Lower leg skin (tissue), 4 donors: ENCODE results near the gene LRIG3. TPM values are rescaled to one million over a fixed set of nuclear protein-coding genes. Genes with fewer than 3 reads are reported as not detected.

Source experiments
- DNase-seq, 2 donors: peaks; one replicate each; pipeline ENCODE4 v3.0.0-alpha.2; 2019; ENCODE audit warnings: low spot score in 2 of 2
- H3K4me3 ChIP-seq: fragments of 200-600 bp; sonication (generic); 2 replicates; pipeline ENCODE4 v1.5.1; 2017; ENCODE audit warnings: mild to moderate bottlenecking, low read depth; ENCODE audit not compliant: poor library complexity, severe bottlenecking
- POLR2A ChIP-seq, 2 donors: fragments of 450-650 bp; IDR thresholded peaks; one replicate each; pipeline ENCODE4 v1.6.1; 2016 to 2017; ENCODE audit warnings: antibody characterized with exemption in 2 of 2, mild to moderate bottlenecking in 1 of 2, moderate library complexity in 1 of 2
- WGBS, 2 donors: methylation state at CpG; one replicate each; pipeline ENCODE4 v1.1.5; 2018; 5-methylcytosine and 5-hydroxymethylcytosine counted together
- intact Hi-C: fragments of 100-400 bp; cut with DNase I; formaldehyde crosslinking; loops from one replicate; pipeline ENCODE4 v1.15.0; 2023; ENCODE audit warnings: low total_unique reads
- total RNA-seq, 4 donors: library from RNA; depleted of rRNA; stranded (reverse); fragments of >200 nt; gene quantifications; one replicate each; pipeline ENCODE4 v1.1.0, GENCODE V29; 2016
- TF ChIP-seq, protein P1 (sequence below), 3 donors: fragments of 450-650 bp; IDR thresholded peaks; one replicate each; pipeline ENCODE4 v1.5.1; 2016; ENCODE audit warnings: antibody characterized with exemption in 3 of 3, mild to moderate bottlenecking in 3 of 3, moderate library complexity in 2 of 3

The LRIG3 gene
- total RNA-seq, 4 donors from 2014 or later: 87.7 to 134 (median 117) TPM

DNA sequence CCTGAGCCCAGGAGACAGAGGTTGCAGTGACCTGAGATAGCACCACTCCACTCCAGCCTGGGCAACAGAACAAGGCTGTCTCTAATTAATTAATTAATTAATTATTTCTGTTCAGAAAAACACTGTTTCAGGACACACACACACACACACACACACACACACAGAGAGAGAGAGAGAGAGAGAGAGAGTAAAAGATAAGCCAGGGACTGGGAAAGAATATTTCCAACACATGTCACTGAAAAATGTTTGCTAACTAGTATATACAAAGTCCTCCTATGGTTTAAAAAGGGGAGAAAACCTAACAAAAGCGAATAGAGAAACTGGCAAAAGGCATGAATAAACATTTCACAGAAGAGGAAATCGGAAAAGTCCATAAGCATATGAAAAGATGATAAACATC, 18.1 kb upstream of the LRIG3 start:
- no peak for TF ChIP-seq POLR2A (IDR thresholded peaks at IDR 0.05)
- TF ChIP-seq, protein P1, sequence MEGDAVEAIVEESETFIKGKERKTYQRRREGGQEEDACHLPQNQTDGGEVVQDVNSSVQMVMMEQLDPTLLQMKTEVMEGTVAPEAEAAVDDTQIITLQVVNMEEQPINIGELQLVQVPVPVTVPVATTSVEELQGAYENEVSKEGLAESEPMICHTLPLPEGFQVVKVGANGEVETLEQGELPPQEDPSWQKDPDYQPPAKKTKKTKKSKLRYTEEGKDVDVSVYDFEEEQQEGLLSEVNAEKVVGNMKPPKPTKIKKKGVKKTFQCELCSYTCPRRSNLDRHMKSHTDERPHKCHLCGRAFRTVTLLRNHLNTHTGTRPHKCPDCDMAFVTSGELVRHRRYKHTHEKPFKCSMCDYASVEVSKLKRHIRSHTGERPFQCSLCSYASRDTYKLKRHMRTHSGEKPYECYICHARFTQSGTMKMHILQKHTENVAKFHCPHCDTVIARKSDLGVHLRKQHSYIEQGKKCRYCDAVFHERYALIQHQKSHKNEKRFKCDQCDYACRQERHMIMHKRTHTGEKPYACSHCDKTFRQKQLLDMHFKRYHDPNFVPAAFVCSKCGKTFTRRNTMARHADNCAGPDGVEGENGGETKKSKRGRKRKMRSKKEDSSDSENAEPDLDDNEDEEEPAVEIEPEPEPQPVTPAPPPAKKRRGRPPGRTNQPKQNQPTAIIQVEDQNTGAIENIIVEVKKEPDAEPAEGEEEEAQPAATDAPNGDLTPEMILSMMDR (IDR thresholded peaks at IDR 0.05): no peak
- intact Hi-C loops: no loop called here
- WGBS, 2 donors: 86 to 98% methylated on average over 2 of the region's 2 CpGs
- H3K4me3 ChIP-seq: no peak overlapping the region
- no peak for DNase-seq

DNA sequence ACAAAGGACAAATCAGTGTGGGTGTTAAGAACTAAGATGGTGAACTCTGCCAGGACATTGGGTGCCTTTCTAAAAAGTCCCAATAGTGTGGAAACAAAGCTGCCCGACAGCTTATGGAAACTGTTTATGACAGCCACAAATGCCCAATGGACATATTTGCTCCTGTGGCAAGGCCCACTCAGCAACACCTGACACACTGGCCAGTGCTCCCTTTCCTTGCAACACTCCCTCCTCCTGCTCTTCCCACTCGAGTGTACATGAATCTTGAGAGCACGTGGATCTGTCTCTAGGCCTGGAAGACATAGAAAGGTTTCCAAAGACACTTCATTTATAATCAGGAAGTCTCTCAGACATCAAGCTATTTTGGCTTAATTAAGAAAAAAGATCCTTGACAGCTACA, 14.2 kb upstream of the LRIG3 start:
- no peak for TF ChIP-seq POLR2A (IDR thresholded peaks at IDR 0.05)
- TF ChIP-seq, protein P1 (IDR thresholded peaks at IDR 0.05): no peak
- intact Hi-C loops: no loop called here
- no peak overlapping the region for H3K4me3 ChIP-seq

DNA sequence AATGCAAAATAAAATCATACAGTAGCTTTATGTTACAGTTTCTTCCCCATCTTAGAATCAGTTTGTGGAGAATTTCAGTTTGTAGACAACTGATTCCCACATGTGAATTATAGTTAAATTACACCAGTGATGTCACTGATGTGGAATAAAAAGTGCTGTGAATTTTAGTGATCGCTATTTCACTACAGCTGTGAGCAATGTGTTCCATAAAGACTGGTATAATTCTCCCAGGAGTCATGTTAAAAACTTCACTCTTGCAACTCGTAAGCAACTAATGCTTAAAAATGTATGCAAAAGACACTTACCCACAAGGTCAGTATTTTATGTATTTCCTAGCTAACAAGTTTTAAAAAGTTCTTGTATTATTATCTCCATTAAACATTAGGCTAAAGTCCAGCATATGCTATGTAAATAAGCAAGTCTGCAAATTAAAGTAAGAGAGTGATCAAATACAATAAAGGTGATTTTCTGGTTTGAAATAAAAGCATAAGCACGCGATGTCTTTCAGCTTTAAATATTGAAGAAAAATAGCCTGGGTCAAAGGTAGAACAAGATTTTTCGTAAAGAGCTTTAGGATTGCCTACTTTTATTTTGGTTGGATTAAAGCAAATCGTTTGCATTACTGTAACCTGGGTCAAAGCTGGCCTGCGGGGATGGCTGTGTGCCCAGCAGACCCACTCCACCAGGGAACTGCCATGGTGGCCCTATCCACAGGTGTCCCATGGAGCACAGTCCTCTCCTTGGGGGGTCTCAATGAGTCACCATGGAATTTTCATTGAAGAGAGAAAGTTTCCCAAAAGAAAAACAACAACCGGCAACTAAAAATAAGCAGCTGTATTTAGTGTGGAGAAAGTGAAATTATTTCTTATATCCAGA, 12.7 kb upstream of the LRIG3 start:
- WGBS, 2 donors: 81 to 85% methylated on average over 8 of the region's 8 CpGs
- TF ChIP-seq, protein P1 (IDR thresholded peaks at IDR 0.05): no peak
- no peak for TF ChIP-seq POLR2A (IDR thresholded peaks at IDR 0.05)
- no peak overlapping the region for H3K4me3 ChIP-seq
- DNase-seq: no peak
- intact Hi-C loops: no loop called here

More for the DNA sequence above, 14.2 kb upstream of the LRIG3 start:
- 65 to 69% methylated on average over 3 of the region's 3 CpGs for WGBS, 2 donors
- no peak for DNase-seq

DNA sequence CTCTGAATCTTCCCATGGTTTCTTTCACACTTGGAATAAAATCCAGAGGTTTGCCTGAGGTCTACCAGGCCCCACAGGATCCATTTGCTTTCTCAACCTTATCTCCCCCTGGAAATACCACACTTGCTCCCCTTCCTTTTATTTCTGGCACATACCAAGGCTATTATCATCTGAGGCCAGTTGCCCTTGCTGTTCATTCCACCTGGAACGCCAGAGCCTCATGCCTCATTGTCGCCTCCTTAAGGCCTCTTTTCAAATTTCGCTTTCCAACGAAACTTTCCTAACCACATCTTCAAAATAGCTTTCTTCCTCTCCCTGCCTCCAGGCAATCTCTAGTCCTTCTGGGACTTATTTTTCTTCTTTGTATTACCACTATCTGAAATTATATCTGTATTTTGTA, 11.2 kb upstream of the LRIG3 start:
- TF ChIP-seq POLR2A (IDR thresholded peaks at IDR 0.05): no peak
- TF ChIP-seq, protein P1 (IDR thresholded peaks at IDR 0.05): no peak
- no peak overlapping the region for H3K4me3 ChIP-seq
- WGBS, 2 donors: 90 to 92% methylated on average over 4 of the region's 4 CpGs
- intact Hi-C loops: no loop called here
- DNase-seq: no peak

DNA sequence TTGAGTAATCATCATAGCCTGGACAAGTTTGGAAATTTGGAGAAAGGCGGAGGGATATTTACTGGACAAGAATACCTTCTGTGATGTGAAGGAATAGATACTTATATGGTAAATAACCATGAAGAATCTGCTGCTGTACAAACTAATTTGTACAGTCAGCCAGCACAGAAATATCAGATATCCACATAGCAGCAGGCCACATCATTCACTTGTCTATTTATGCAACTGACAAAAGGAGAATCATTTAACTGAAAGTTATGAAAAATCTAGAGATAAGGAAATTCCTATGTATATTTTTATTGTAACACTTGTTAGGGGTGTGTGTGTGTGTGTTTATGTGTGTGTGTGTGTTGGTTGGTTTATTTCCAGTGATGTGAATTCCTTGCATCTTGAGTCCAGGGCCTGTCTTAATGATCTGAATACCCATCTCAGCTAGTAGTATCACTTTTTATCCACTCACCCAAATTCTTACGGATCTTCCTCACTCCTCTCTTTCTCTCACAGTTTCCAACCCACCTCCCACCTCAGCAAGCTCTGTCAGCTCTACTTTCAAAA, 10.5 kb upstream of the LRIG3 start:
- no peak overlapping the region for H3K4me3 ChIP-seq
- 99 to 100% methylated on average over 2 of the region's 2 CpGs for WGBS, 2 donors
- intact Hi-C loops: no loop called here

More for the DNA sequence above, 10.5 kb upstream of the LRIG3 start:
- DNase-seq: no peak
- TF ChIP-seq, protein P1 (IDR thresholded peaks at IDR 0.05): no peak
